ENCODE data around the gene CPA5.

Gene CPA5

GRCh38 chr7:130366564-130366963 is 21.9 kb downstream of the CPA5 start:
- no peak for DNase-seq (ENCODE audit: extremely low spot score)

GRCh38 chr7:130367088-130367755 is 22.6 kb downstream of the CPA5 start:
- DNase-seq (ENCODE audit: extremely low spot score): no peak
- POLR2A ChIA-PET: no interaction called here
- CTCF ChIA-PET: no interaction called here
- TF ChIP-seq, protein P1, sequence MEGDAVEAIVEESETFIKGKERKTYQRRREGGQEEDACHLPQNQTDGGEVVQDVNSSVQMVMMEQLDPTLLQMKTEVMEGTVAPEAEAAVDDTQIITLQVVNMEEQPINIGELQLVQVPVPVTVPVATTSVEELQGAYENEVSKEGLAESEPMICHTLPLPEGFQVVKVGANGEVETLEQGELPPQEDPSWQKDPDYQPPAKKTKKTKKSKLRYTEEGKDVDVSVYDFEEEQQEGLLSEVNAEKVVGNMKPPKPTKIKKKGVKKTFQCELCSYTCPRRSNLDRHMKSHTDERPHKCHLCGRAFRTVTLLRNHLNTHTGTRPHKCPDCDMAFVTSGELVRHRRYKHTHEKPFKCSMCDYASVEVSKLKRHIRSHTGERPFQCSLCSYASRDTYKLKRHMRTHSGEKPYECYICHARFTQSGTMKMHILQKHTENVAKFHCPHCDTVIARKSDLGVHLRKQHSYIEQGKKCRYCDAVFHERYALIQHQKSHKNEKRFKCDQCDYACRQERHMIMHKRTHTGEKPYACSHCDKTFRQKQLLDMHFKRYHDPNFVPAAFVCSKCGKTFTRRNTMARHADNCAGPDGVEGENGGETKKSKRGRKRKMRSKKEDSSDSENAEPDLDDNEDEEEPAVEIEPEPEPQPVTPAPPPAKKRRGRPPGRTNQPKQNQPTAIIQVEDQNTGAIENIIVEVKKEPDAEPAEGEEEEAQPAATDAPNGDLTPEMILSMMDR (IDR thresholded peaks at IDR 0.05; ENCODE audit: control extremely low read depth, extremely low read depth, low read depth, missing control alignments): no peak

More at GRCh38 chr7:130366564-130366963, 21.9 kb downstream of the CPA5 start:
- ChIA-PET CTCF (interaction anchor here (1.6 kb wide), 1 partner anchor 14 kb away, joined by 3 read pairs; the partner anchor contains the start of gene CPA1), POLR2A (interaction anchor here (0.5 kb wide), 1 partner anchor 9 kb away, joined by 3 read pairs; no protein-coding TSS in a partner anchor)
- TF ChIP-seq, protein P1 (IDR thresholded peaks at IDR 0.05; ENCODE audit: control extremely low read depth, extremely low read depth, low read depth, missing control alignments): no peak

DNA sequence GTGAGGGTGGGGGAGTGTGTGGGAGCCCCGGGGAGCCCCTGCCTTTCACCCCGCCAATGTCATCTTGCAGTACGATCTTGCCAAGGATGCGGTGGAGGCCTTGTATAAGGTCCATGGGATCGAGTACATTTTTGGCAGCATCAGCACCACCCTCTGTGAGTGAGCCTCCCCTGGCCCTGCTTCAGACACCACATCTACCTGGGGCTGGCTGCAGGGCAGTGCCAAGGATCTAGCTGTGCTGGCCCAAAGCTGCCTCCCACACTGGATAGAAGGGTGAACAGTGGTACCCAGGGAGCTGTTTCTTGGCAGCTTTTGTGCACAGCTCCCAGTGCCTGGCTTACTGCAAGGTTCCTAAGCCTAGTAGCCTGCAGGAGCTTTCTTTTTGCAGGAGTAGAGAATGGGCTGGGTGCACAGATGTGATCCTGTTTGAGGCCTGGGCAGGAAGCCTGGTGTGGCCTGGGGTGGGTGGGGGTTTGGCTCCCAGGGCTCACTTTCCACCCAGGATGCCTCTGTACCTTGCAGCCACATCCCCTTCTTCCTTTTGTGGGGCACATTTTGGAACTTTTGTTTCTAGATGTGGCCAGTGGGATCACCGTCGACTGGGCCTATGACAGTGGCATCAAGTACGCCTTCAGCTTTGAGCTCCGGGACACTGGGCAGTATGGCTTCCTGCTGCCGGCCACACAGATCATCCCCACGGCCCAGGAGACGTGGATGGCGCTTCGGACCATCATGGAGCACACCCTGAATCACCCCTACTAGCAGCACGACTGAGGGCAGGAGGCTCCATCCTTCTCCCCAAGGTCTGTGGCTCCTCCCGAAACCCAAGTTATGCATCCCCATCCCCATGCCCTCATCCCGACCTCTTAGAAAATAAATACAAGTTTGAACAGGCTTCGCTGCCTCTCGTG is 23.5 kb downstream of the CPA5 start:
- no peak for DNase-seq (ENCODE audit: extremely low spot score)
- ChIA-PET POLR2A (no interaction called here), CTCF (no interaction called here)
- TF ChIP-seq, protein P1 (IDR thresholded peaks at IDR 0.05; ENCODE audit: control extremely low read depth, extremely low read depth, low read depth, missing control alignments): no peak

GRCh38 chr7:130369110-130369711 is 24.6 kb downstream of the CPA5 start:
- TF ChIP-seq, protein P1 (IDR thresholded peaks at IDR 0.05; ENCODE audit: control extremely low read depth, extremely low read depth, low read depth, missing control alignments): no peak
- POLR2A ChIA-PET: no interaction called here
- no peak for DNase-seq (ENCODE audit: extremely low spot score)
- CTCF ChIA-PET: no interaction called here

DNA sequence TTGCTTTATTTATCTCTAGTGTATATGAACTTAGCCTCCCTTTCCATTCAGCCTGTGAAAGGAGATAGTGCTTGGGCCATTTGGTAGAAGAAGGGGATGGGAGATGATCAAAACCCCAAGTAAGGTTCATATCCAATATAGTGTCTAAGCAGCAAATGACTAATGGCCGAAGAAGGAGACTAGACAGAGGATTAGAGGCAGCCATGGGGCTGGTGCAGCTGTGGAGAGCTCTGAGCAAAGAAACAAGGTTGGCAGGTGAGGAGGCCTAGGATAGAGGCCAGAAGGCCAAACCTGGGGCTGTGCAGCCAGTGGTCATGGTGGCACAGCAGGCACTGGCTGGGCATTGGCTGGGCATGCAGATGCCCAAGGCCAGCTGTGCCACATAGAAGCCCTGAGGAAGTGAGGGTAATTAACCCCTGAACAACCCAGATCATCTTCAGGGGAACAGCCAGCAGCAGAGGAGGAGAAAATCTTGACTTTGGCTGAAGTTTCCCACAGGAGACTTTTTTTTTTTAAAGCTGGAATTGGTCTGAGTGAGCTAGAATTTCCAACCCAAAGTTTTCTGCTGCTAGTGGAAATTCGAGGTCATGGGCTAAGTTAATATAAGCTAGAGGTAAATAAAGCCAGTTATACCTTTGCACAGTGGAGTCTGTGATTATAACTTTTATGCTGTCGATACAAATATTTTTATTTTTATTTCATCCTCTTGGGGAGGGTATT is 25.4 kb downstream of the CPA5 start:
- DNase-seq (ENCODE audit: extremely low spot score): no peak
- CTCF ChIA-PET: no interaction called here
- POLR2A ChIA-PET: no interaction called here
- TF ChIP-seq, protein P1 (IDR thresholded peaks at IDR 0.05; ENCODE audit: control extremely low read depth, extremely low read depth, low read depth, missing control alignments): no peak

DNA sequence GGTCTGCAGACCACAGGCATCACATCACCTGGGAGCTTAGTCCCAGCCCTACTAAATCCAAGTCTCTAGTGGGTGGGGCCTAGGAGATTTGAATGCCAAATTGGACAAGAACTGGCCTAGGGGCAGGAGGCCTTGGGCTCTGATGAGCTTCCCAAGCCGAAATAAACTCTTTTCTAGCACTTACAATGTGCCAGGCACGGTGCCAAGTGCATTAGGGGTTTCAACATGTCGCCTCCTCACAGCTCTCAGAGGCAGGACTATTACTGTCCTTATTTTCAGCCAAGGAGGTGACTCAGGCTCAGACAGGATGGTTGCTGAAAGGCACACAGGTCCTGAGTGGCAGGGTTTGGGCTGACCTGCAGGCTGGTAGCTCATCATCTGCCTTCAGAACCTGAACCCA is 26.4 kb downstream of the CPA5 start:
- TF ChIP-seq, protein P1 (IDR thresholded peaks at IDR 0.05; ENCODE audit: control extremely low read depth, extremely low read depth, low read depth, missing control alignments): no peak
- ChIA-PET POLR2A (no interaction called here), CTCF (no interaction called here)
- no peak for DNase-seq (ENCODE audit: extremely low spot score)

All from GM10248 (cell line).